Spleen (tissue), 7 donors: ENCODE measurements around the gene TBX3.
"Not testable (repeated sequence)": the region's sequence is repeated elsewhere in the genome, so short reads cannot be mapped to it uniquely, and the experiment has no call there.

ENCODE experiments used
- CTCF ChIP-seq, 11 experiments: fragments of 200-600 bp in 7 of 11; fragments of 450-650 bp in 4 of 11; sonication (generic) in 4 of 11; IDR thresholded peaks in 8 of 11; conservative IDR thresholded peaks in 3 of 11; 1 replicate in 7 of 11; 2 replicates in 4 of 11; pipeline versions ENCODE4 v1.4.0 to v1.8.0; 2016 to 2021; ENCODE audit warnings: antibody characterized with exemption in 11 of 11, inconsistent platforms in 4 of 11, mild to moderate bottlenecking in 1 of 11
- POLR2AphosphoS5 ChIP-seq, 3 donors: sonication (generic); formaldehyde crosslinking; IDR thresholded peaks; one replicate each; pipeline ENCODE4 v1.5.1; 2017; ENCODE audit warnings: antibody characterized with exemption in 3 of 3
- donor health status: DM: no; HTN: no; CAD: no; lungs with moderate emphysema.
- donor health status: DM: no; HTN: no; CAD: no.
- donor health status: DM: no; HTN: no; CAD: no.

GRCh38 chr12:114708598-114708997 is 24.6 kb upstream of the TBX3 start:
- not testable (repeated sequence) for TF ChIP-seq POLR2AphosphoS5 (IDR thresholded peaks at IDR 0.05); CTCF (IDR thresholded peaks at IDR 0.05 in 8 of 11, conservative IDR thresholded peaks at IDR 0.05 in 3 of 11)
